ENCODE data around the gene DES.

DES gene

DNA sequence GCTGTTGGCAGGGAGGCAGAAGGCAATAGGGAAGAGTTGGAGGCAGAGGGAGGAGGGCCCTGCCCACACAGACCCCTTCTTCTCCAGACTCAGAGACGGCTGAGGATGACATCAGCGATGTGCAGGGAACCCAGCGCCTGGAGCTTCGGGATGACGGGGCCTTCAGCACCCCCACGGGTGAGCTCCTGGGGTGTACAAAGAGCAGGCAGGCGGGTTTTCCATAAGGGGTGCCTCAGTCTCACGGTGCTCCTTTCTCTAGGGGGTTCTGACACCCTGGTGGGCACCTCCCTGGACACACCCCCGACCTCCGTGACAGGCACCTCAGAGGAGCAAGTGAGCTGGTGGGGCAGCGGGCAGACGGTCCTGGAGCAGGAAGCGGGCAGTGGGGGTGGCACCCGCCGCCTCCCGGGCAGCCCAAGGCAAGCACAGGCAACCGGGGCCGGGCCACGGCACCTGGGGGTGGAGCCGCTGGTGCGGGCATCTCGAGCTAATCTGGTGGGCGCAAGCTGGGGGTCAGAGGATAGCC, 26.5 kb downstream of the DES start:
- Histone ChIP-seq H3K9me3 (ENCODE audit: control insufficient read depth in 5 of 5, low read length in 5 of 5) (no peaks in the 10 kb centered on the region), H3K36me3 (ENCODE audit: control insufficient read depth in 5 of 5, insufficient read depth in 5 of 5, low read length in 5 of 5) (no peaks in the 10 kb centered on the region), H3K4me3 (ENCODE audit: low read depth in 1 of 5, low read length in 5 of 5) (no peak overlapping the region), H3K27me3 (ENCODE audit: control insufficient read depth in 5 of 5, insufficient read depth in 4 of 5, low read length in 5 of 5) (peaks cover 16 to 49% (median 43%) of the 10 kb centered on the region in 5 donors), H3K4me1 (ENCODE audit: control insufficient read depth in 5 of 5, insufficient read depth in 5 of 5, low read length in 5 of 5) (peaks cover 0 to 7% (median 6%) of the 10 kb centered on the region in 5 donors), H3K27ac (ENCODE audit: low read depth, low read length) (no peak overlapping the region), H3K9ac (ENCODE audit: low read length in 5 of 5) (no peak overlapping the region)

DNA sequence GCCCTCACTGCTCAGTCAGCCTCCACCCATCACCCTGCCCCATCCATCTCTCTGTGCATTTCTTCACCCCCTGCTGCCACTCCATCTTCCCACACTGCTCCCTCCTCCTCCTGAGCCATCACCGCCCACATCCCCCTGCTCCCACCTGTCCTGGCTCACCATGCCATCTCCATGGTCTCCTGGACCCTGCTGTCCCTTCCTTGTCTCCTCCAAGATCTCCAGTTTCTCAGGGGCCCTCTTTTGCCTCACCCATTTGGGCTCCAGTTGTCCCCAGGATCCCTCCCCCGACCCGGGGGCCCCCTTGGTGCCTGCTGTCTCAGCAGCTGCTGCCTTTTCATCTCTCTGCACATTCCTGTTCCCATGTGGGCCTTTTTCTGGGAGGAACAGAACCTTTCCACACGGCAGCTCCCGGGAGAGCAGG, 27.1 kb downstream of the DES start:
- Histone ChIP-seq H3K9me3 (ENCODE audit: control insufficient read depth in 5 of 5, low read length in 5 of 5) (no peaks in the 10 kb centered on the region), H3K4me1 (ENCODE audit: control insufficient read depth in 5 of 5, insufficient read depth in 5 of 5, low read length in 5 of 5) (peaks cover 0 to 7% (median 6%) of the 10 kb centered on the region in 5 donors), H3K36me3 (ENCODE audit: control insufficient read depth in 5 of 5, insufficient read depth in 5 of 5, low read length in 5 of 5) (no peaks in the 10 kb centered on the region), H3K9ac (ENCODE audit: low read length in 5 of 5) (no peak overlapping the region), H3K4me3 (ENCODE audit: low read depth in 1 of 5, low read length in 5 of 5) (no peak overlapping the region), H3K27me3 (ENCODE audit: control insufficient read depth in 5 of 5, insufficient read depth in 4 of 5, low read length in 5 of 5) (peaks cover 16 to 51% (median 46%) of the 10 kb centered on the region in 5 donors), H3K27ac (ENCODE audit: low read depth, low read length) (no peak overlapping the region)

DNA sequence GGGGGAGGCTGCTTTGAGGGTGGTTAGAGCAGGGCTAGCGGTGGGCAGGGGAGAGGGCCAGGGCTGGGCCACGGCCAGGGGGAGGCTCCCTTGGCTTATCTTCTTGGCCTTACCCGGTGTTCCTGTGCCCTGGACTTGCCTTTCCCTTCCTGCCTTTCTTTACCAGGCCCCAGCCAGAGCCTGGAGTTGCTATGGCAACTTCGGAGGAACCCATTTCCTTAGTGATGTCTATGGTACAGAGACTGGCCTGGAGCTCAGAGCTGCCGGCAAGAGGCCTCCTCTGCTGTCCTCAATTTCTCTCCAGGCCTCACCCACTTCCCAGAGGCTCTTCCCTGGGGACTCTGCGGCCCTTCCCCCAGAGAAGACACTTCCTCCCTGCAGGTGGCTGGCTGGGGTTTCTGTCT, 27.9 kb downstream of the DES start:
- Histone ChIP-seq H3K4me3 (ENCODE audit: low read depth in 1 of 5, low read length in 5 of 5) (no peak overlapping the region), H3K36me3 (ENCODE audit: control insufficient read depth in 5 of 5, insufficient read depth in 5 of 5, low read length in 5 of 5) (no peaks in the 10 kb centered on the region), H3K27me3 (ENCODE audit: control insufficient read depth in 5 of 5, insufficient read depth in 4 of 5, low read length in 5 of 5) (peaks cover 16 to 49% (median 45%) of the 10 kb centered on the region in 5 donors), H3K4me1 (ENCODE audit: control insufficient read depth in 5 of 5, insufficient read depth in 5 of 5, low read length in 5 of 5) (peaks cover 0 to 7% (median 6%) of the 10 kb centered on the region in 5 donors), H3K27ac (ENCODE audit: low read depth, low read length) (no peak overlapping the region), H3K9me3 (ENCODE audit: control insufficient read depth in 5 of 5, low read length in 5 of 5) (peaks cover 0 to 2% (median 0%) of the 10 kb centered on the region in 5 donors), H3K9ac (ENCODE audit: low read length in 5 of 5) (no peak overlapping the region)

DNA sequence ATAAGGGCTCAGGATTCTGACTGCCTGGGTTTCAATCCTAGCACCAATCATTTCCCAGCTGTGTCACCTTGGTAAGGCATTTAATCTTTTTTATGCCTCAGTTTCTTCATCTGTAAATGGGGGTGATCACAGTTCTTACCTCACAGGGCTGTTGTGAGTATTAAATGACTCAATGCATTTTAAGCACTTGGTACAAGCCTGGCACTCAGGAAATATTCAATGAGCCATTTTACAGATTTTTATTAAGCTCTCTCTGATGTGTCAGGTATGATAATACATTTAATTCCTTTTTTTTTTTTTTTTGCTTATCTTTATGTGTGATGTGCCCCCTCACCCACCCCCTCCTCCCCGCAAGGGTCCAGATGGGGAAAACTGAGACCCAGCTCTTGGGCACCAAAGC, 28.5 kb downstream of the DES start:
- no peak overlapping the region for H3K4me3 ChIP-seq (ENCODE audit: low read depth in 1 of 5, low read length in 5 of 5)
- H3K27me3 ChIP-seq (ENCODE audit: control insufficient read depth in 5 of 5, insufficient read depth in 4 of 5, low read length in 5 of 5), result peaks cover 15 to 47% (median 40%) of the 10 kb centered on the region in 5 donors
- no peak overlapping the region for H3K27ac ChIP-seq (ENCODE audit: low read depth, low read length)
- peaks cover 0 to 2% (median 0%) of the 10 kb centered on the region in 5 donors for H3K9me3 ChIP-seq (ENCODE audit: control insufficient read depth in 5 of 5, low read length in 5 of 5)
- H3K36me3 ChIP-seq (ENCODE audit: control insufficient read depth in 5 of 5, insufficient read depth in 5 of 5, low read length in 5 of 5), result no peaks in the 10 kb centered on the region
- no peak overlapping the region for H3K9ac ChIP-seq (ENCODE audit: low read length in 5 of 5)
- H3K4me1 ChIP-seq (ENCODE audit: control insufficient read depth in 5 of 5, insufficient read depth in 5 of 5, low read length in 5 of 5), result peaks cover 0 to 3% (median 0%) of the 10 kb centered on the region in 5 donors

DNA sequence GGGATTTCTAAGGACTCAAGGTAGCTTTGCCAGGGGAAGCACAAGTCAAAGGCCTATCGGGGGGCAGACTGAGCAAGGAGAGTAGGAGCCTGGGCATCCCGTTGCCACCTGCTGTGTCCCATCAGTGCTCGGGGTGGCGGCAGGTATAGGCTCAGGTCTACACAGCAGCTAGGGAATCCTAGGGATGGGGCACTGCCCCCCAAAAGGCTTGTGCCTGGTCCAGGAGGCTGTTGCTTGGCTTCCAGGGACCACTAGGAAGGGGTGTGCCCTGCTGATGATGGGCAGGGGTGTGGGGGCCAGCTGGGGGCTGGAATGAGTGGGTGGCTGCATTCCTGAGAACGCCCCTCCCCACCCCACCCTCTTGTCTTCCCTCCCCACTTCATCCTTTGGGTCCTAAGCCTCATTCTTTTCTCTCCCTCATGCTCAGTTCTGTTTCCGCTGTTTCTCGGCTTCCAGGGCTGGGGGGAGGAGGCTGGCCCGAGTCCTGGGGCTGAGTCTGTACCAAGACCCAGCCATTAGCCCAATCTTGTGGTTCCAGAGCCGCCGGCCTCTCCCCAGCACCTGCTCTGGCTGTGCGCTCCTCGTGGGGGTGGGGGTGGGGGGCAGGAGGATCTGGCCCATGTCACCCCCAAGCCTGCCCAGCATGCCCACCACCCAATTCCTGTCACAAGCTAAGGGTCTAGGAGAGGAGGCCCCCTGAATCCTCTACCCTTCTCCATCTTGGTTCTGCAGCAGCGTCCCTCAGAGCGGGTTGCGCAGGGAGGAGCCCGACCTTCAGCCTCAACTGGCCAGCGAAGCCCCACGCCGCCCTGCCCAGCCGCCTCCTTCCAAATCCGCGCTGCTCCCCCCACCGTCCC, 29.3 kb downstream of the DES start:
- H3K27ac ChIP-seq (ENCODE audit: low read depth, low read length), result no peak overlapping the region
- peaks cover under 1 to 4% (median 2%) of the 10 kb centered on the region in 5 donors for H3K4me1 ChIP-seq (ENCODE audit: control insufficient read depth in 5 of 5, insufficient read depth in 5 of 5, low read length in 5 of 5)
- no peaks in the 10 kb centered on the region for H3K36me3 ChIP-seq (ENCODE audit: control insufficient read depth in 5 of 5, insufficient read depth in 5 of 5, low read length in 5 of 5)
- H3K9me3 ChIP-seq (ENCODE audit: control insufficient read depth in 5 of 5, low read length in 5 of 5), result peaks cover 0 to 2% (median 0%) of the 10 kb centered on the region in 5 donors
- H3K9ac ChIP-seq (ENCODE audit: low read length in 5 of 5), result no peak overlapping the region
- H3K4me3 ChIP-seq (ENCODE audit: low read depth in 1 of 5, low read length in 5 of 5), result no peak overlapping the region
- H3K27me3 ChIP-seq (ENCODE audit: control insufficient read depth in 5 of 5, insufficient read depth in 4 of 5, low read length in 5 of 5), result peaks cover 18 to 48% (median 42%) of the 10 kb centered on the region in 5 donors

DNA sequence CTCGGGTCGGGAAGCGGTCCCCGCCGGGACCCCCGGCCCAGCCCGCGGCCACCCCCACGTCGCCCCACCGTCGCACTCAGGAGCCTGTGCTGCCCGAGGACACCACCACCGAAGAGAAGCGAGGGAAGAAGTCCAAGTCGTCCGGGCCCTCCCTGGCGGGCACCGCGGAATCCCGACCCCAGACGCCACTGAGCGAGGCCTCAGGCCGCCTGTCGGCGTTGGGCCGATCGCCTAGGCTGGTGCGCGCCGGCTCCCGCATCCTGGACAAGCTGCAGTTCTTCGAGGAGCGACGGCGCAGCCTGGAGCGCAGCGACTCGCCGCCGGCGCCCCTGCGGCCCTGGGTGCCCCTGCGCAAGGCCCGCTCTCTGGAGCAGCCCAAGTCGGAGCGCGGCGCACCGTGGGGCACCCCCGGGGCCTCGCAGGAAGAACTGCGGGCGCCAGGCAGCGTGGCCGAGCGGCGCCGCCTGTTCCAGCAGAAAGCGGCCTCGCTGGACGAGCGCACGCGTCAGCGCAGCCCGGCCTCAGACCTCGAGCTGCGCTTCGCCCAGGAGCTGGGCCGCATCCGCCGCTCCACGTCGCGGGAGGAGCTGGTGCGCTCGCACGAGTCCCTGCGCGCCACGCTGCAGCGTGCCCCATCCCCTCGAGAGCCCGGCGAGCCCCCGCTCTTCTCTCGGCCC, 30.1 kb downstream of the DES start:
- no peak overlapping the region for H3K9ac ChIP-seq (ENCODE audit: low read length in 5 of 5)
- H3K4me3 ChIP-seq (ENCODE audit: low read depth in 1 of 5, low read length in 5 of 5), result no peak overlapping the region

DNA sequence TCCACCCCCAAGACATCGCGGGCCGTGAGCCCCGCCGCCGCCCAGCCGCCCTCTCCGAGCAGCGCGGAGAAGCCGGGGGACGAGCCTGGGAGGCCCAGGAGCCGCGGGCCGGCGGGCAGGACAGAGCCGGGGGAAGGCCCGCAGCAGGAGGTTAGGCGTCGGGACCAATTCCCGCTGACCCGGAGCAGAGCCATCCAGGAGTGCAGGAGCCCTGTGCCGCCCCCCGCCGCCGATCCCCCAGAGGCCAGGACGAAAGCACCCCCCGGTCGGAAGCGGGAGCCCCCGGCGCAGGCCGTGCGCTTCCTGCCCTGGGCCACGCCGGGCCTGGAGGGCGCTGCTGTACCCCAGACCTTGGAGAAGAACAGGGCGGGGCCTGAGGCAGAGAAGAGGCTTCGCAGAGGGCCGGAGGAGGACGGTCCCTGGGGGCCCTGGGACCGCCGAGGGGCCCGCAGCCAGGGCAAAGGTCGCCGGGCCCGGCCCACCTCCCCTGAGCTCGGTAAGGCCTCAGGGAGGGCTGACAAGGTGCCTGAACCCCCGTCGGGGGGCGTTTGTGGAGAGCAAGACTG, 30.7 kb downstream of the DES start:
- Histone ChIP-seq H3K4me3 (ENCODE audit: low read depth in 1 of 5, low read length in 5 of 5) (no peak overlapping the region), H3K9ac (ENCODE audit: low read length in 5 of 5) (no peak overlapping the region), H3K27me3 (ENCODE audit: control insufficient read depth in 5 of 5, insufficient read depth in 4 of 5, low read length in 5 of 5) (peaks cover 10 to 46% (median 37%) of the 10 kb centered on the region in 5 donors), H3K4me1 (ENCODE audit: control insufficient read depth in 5 of 5, insufficient read depth in 5 of 5, low read length in 5 of 5) (peaks cover 4 to 17% (median 14%) of the 10 kb centered on the region in 5 donors), H3K27ac (ENCODE audit: low read depth, low read length) (no peak overlapping the region), H3K36me3 (ENCODE audit: control insufficient read depth in 5 of 5, insufficient read depth in 5 of 5, low read length in 5 of 5) (no peaks in the 10 kb centered on the region), H3K9me3 (ENCODE audit: control insufficient read depth in 5 of 5, low read length in 5 of 5) (peaks cover 0 to 2% (median 0%) of the 10 kb centered on the region in 5 donors)

More for the DNA sequence above, 30.1 kb downstream of the DES start:
- Histone ChIP-seq H3K4me1 (ENCODE audit: control insufficient read depth in 5 of 5, insufficient read depth in 5 of 5, low read length in 5 of 5) (peaks cover 2 to 11% (median 8%) of the 10 kb centered on the region in 5 donors), H3K27me3 (ENCODE audit: control insufficient read depth in 5 of 5, insufficient read depth in 4 of 5, low read length in 5 of 5) (peaks cover 16 to 49% (median 39%) of the 10 kb centered on the region in 5 donors), H3K27ac (ENCODE audit: low read depth, low read length) (no peak overlapping the region), H3K9me3 (ENCODE audit: control insufficient read depth in 5 of 5, low read length in 5 of 5) (peaks cover 0 to 2% (median 0%) of the 10 kb centered on the region in 5 donors), H3K36me3 (ENCODE audit: control insufficient read depth in 5 of 5, insufficient read depth in 5 of 5, low read length in 5 of 5) (no peaks in the 10 kb centered on the region)

DNA sequence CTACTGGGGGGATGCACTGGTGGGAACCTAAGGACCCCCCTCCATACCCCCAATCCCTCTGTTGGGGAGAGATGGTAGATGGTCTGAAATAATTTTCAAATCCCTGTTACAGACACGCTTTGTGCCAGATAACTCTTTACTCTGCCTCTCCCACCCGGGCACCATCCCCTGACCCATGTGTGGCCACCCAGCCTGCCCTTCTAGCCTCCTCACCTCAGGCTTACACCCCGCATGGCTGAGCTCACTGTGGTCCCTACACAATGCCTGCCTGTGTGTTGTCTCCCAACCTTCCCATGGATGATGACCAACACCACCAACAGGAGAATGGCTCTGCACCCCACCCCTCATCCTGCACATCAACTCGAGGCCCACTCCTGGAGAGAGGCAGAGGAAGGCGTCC, 31.4 kb downstream of the DES start:
- peaks cover 4 to 17% (median 16%) of the 10 kb centered on the region in 5 donors for H3K4me1 ChIP-seq (ENCODE audit: control insufficient read depth in 5 of 5, insufficient read depth in 5 of 5, low read length in 5 of 5)
- no peak overlapping the region for H3K4me3 ChIP-seq (ENCODE audit: low read depth in 1 of 5, low read length in 5 of 5)
- H3K27ac ChIP-seq (ENCODE audit: low read depth, low read length), result no peak overlapping the region
- peaks cover 10 to 44% (median 32%) of the 10 kb centered on the region in 5 donors for H3K27me3 ChIP-seq (ENCODE audit: control insufficient read depth in 5 of 5, insufficient read depth in 4 of 5, low read length in 5 of 5)
- peaks cover 0 to 2% (median 0%) of the 10 kb centered on the region in 5 donors for H3K9me3 ChIP-seq (ENCODE audit: control insufficient read depth in 5 of 5, low read length in 5 of 5)
- H3K9ac ChIP-seq (ENCODE audit: low read length in 5 of 5), result no peak overlapping the region
- no peaks in the 10 kb centered on the region for H3K36me3 ChIP-seq (ENCODE audit: control insufficient read depth in 5 of 5, insufficient read depth in 5 of 5, low read length in 5 of 5)

DNA sequence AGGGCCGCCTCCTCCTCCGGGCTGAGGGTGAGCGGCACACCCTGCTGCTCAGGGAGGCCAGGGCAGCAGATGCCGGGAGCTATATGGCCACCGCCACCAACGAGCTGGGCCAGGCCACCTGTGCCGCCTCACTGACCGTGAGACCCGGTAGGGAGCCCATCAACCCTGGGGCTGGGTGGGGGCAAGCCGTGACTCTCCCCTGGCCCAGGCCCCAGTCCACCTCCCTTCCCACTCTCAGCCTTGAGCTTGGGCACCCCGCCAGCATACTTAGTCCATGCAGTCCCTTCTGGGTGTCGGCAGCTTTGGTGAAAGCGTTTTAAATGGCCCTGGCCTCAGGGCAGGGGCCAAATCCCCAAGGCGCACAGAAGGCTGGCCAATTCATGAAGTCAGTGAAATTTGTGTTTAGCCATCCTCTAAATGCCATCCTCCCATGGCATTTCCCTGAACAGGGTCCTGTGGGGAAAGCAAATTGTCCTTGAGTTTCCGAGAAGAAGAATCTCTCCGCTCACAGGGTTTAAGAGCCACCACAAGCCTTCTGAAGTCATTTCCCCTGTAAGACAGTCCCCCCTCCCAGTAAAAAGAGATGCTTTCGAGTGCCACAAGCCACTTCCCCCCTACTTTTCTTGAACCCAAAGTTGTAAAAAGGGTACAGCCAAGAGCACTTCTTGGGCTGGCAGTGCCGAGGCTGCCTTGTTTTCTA, 33.6 kb downstream of the DES start:
- Histone ChIP-seq H3K27me3 (ENCODE audit: control insufficient read depth in 5 of 5, insufficient read depth in 4 of 5, low read length in 5 of 5) (peaks cover 10 to 40% (median 35%) of the 10 kb centered on the region in 5 donors), H3K27ac (ENCODE audit: low read depth, low read length) (no peak overlapping the region), H3K9ac (ENCODE audit: low read length in 5 of 5) (no peak overlapping the region), H3K9me3 (ENCODE audit: control insufficient read depth in 5 of 5, low read length in 5 of 5) (peaks cover 0 to 2% (median 0%) of the 10 kb centered on the region in 5 donors), H3K36me3 (ENCODE audit: control insufficient read depth in 5 of 5, insufficient read depth in 5 of 5, low read length in 5 of 5) (no peaks in the 10 kb centered on the region), H3K4me1 (ENCODE audit: control insufficient read depth in 5 of 5, insufficient read depth in 5 of 5, low read length in 5 of 5) (peaks cover 4 to 17% (median 16%) of the 10 kb centered on the region in 5 donors), H3K4me3 (ENCODE audit: low read depth in 1 of 5, low read length in 5 of 5) (no peak overlapping the region)
